Mucosa of rectum (tissue), 2 donors: ENCODE data around the gene SNX3.

Source experiments
- H3K27ac ChIP-seq, 2 donors: one replicate each; pipeline ENCODE4 v1.7.0; 2013; ENCODE audit warnings: inconsistent platforms in 2 of 2, low read depth in 2 of 2, low read length in 2 of 2
- H3K27me3 ChIP-seq, 2 donors: one replicate each; pipeline ENCODE4 v1.7.0; 2013; ENCODE audit warnings: low read length in 2 of 2; ENCODE audit not compliant: control insufficient read depth in 2 of 2, insufficient read depth in 2 of 2
- H3K36me3 ChIP-seq, 2 donors: one replicate each; pipeline ENCODE4 v1.7.0; 2013; ENCODE audit warnings: low read length in 2 of 2; ENCODE audit not compliant: control insufficient read depth in 2 of 2, insufficient read depth in 2 of 2
- H3K4me1 ChIP-seq, 2 donors: one replicate each; pipeline ENCODE4 v1.7.0; 2013; ENCODE audit warnings: low read length in 2 of 2, mild to moderate bottlenecking in 1 of 2; ENCODE audit not compliant: control insufficient read depth in 2 of 2, insufficient read depth in 2 of 2
- H3K4me3 ChIP-seq, 2 donors: one replicate each; pipeline ENCODE4 v1.7.0; 2013; ENCODE audit warnings: low read length in 2 of 2
- H3K9ac ChIP-seq, 2 donors: one replicate each; pipeline ENCODE4 v1.7.0; 2013; ENCODE audit warnings: low read length in 2 of 2, low read depth in 1 of 2, mild to moderate bottlenecking in 1 of 2
- H3K9me3 ChIP-seq, 2 donors: one replicate each; pipeline ENCODE4 v1.7.0; 2013; ENCODE audit warnings: low read length in 2 of 2; ENCODE audit not compliant: control insufficient read depth in 2 of 2
- donor health status: healthy.
- donor health status: Normal muscosa, but diverticular disease.

Gene SNX3

DNA sequence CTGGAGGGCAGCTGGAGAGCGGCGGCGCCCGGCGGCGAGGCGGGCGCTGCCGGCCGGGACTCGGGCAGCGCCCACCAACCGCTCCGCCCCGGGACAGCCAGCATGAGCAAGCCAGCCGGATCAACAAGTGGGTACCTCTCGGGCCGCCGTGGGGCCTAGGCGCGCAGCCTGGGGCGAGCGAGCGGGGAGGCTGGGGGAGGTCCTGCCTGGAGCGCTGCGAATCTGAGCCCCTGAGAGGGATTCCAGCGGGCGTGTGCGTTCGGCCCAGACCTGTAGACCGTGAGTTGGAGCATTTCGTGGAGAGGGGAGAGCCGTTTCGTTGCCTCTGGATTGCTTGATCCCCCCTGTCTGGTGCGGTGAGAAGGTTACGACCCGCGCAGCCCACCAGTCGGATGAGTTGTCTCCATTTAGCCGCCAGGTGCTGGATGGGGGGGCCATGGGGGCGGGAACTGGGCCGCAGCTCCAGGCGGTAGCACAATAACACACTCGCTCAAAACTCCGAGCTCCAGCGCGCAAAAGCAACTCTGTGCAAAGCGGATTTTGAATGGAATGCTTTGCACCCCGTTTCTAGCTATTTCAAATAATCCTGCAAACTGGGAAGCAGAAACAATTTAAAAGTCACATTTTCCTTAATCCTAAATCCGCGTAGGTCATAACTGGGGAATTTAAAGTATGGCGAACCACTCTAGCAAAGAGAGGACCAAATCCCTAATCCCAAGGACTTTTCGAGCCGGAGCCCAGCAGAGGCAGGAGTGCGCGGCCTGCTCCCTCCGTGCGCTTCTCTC, 94.0 kb downstream of the SNX3 start:
- H3K9me3 ChIP-seq, result no peaks in the 10 kb centered on the region
- H3K4me1 ChIP-seq, result peaks cover 13 to 22% of the 10 kb centered on the region in 2 donors
- no peak overlapping the region for H3K4me3 ChIP-seq
- H3K27me3 ChIP-seq, result peaks cover 90 to 97% of the 10 kb centered on the region in 2 donors
- no peak overlapping the region for H3K9ac ChIP-seq
- no peak overlapping the region for H3K27ac ChIP-seq
- H3K36me3 ChIP-seq, result no peaks in the 10 kb centered on the region

DNA sequence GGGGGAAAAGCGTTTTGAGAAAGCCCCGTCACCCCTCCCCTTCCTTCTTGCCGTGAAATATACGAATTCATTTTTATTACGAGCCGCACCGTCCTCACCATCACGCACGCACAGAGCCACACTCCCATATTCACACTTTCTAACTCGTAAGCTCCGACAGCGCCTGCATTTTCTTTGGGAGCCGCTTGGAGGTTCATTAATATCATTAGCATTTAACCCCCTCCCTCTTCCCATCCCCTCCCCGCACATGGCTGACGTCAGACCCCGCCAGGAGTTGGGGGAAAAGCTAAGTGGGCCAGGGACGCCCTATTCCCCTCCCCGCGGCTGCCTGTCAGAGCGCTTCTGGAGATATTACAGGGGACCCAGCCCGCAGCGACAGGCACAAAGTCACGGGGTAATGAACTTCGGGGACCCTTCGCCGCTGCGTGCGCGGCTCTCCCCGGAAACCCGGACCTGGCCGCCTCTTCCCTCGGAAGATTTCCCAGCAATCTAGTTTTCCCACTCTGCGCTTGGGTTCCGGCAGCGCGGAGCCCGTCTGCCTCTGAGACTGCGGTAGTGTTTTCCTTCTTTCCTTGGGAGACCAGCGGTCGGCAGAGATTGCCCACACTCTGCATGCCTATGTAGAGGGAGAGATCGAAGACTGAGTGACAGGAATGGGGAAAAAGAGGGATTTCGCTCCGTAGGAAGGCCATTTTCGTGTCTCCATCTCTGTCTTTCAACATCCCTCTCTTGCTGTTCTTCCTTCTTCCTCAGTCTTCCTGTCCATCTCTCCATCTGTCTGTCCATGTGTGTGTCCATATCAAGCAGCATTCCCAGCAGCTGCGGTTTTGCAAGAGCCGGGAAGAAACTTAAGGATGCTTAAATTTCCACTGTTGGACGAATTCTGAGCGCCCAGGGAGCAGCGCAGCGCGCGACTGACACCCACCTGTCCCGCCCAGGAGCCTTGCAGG, 94.9 kb downstream of the SNX3 start, which contains the start of gene NR2E1:
NR2E1 (plus strand) TSS at position 309 of the 950 bp plus-strand sequence. CDS start 744 bp downstream, outside the sequence.
- Histone ChIP-seq H3K27ac (no peak within 1 kb of the TSS), H3K36me3 (no peaks in the 10 kb centered on the region), H3K9me3 (no peaks in the 10 kb centered on the region), H3K4me1 (peaks cover 13 to 22% of the 10 kb centered on the region in 2 donors), H3K27me3 (peaks cover 91 to 98% of the 10 kb centered on the region in 2 donors), H3K9ac (no peak within 1 kb of the TSS), H3K4me3 (no peak within 1 kb of the TSS)

DNA sequence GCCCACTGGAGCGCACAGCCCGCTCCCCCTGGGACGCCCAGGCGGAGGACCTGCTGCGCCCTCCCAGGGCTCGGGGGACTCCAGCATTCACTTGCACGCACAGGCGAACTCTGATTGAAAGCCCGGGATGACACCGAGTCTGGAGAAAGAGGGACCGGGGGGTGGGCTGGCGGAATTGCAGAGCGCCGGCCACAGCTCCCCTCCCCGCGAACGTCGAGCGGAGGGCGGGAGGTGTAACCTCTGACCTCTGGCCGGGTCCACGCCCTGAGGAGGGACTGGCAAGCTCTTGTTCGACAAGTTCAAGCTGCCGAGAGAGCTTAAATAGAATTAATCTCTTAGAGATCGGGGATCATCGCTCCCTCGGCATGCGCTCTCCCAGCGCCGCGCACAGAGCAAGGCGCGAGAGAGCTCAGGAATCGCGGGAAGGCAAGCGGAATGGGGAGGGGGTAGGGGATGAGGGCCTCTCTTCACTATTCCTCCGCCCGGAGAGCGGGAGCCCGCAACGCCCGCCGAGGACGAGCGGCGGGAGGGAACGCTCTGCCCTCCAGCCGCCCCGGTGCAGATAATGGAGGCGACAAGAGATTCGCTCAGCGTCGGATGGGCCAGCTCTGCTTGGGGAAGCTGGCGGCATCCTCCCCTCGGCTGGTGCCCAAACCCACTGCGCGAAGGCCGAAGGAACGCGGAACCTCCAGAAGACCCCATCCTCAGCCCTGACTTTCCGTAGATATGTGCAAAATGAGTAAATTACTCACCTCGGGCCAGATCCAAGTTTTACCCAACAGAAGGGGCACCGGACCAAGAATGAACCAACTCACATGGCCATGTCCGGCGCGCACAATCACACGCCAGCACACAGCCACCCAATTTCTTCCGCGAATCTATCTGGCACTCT, 95.8 kb downstream of the SNX3 start:
- peaks cover 94 to 98% of the 10 kb centered on the region in 2 donors for H3K27me3 ChIP-seq
- no peak overlapping the region for H3K9ac ChIP-seq
- peaks cover 13 to 22% of the 10 kb centered on the region in 2 donors for H3K4me1 ChIP-seq
- H3K4me3 ChIP-seq, result no peak overlapping the region
- no peak overlapping the region for H3K27ac ChIP-seq
- H3K36me3 ChIP-seq, result no peaks in the 10 kb centered on the region
- H3K9me3 ChIP-seq, result no peaks in the 10 kb centered on the region

DNA sequence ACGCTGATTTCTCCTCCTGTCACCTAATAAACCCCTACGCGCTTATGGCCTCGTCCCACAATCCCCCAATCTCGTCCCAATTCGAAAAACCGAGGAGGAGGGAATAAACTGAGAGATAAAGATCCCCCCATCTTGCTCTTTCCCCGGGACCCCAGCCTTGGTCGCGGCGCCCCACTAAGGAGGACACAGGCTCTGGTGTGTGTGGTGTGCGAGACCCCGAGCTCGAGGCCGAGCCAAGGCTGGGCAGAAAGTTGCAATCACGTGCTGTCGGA, 96.4 kb downstream of the SNX3 start:
- H3K9ac ChIP-seq, result no peak overlapping the region
- H3K4me3 ChIP-seq, result no peak overlapping the region
- no peak overlapping the region for H3K27ac ChIP-seq
- no peaks in the 10 kb centered on the region for H3K36me3 ChIP-seq
- peaks cover 94 to 98% of the 10 kb centered on the region in 2 donors for H3K27me3 ChIP-seq
- H3K4me1 ChIP-seq, result peaks cover 13 to 20% of the 10 kb centered on the region in 2 donors
- no peaks in the 10 kb centered on the region for H3K9me3 ChIP-seq

DNA sequence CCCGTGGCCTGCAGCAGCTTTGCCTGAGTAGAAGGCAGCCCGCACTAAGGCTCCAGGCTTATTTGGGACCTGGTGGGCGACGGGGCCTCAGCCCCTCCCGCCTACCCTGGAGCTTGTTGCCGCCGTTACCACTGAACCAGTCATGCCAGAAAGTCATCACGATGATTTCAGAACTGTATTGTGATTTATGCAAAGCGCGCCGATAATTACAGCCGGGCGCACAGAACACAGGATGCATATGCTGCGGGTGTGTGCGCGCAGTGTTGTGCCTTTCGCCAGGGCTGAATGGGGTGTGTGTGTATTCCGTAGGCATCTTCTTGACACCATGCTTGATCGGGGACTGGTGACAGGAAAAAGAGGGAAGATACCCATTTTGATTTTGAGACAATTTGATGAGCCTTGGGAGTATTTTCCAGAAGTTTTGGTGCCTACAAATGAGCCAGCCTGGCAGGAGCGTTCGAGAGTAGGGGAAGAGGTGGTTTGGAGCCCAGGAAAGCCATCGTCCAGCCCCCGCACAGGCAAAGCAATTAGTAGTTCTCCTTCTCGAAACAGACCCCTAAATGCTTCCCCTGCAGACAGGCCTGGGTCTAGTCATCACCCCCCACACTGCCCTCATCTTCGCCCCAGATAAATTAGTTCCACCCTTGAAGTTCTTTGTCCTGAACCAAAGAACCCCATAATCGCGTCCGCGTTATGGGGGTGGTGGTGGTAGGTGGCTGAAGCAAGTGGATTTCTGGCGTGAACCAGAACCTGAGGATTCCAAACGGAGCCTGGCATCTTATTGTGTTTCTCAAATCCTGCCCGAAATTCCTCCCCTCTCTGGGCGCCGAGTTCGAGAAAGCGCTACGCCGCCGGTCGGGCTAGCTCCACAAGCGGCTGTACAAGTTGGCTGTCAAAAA, 96.9 kb downstream of the SNX3 start:
- no peak overlapping the region for H3K9ac ChIP-seq
- H3K4me1 ChIP-seq, result peaks cover 11 to 15% of the 10 kb centered on the region in 2 donors
- no peaks in the 10 kb centered on the region for H3K36me3 ChIP-seq
- peaks cover 94 to 98% of the 10 kb centered on the region in 2 donors for H3K27me3 ChIP-seq
- no peak overlapping the region for H3K4me3 ChIP-seq
- no peak overlapping the region for H3K27ac ChIP-seq
- H3K9me3 ChIP-seq, result no peaks in the 10 kb centered on the region

DNA sequence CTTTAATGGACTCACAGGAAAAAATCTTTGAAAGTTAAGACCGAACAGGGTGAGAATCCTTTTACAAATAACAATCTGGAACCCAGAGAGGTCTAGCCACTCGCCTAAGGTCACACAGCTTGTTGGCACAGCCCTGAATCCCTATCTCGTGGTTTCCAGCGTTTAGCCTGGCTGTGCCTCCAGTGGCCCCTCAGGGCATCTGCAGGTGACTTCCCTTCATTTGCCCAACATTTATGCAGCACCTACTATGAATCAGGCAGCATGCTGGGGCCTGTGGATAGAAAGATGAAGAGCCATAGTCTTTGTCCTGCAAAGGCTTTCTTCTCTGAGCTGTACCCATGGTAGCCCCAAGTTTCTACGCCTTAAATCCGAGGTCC, 97.6 kb downstream of the SNX3 start:
- no peak overlapping the region for H3K27ac ChIP-seq
- peaks cover 91 to 98% of the 10 kb centered on the region in 2 donors for H3K27me3 ChIP-seq
- H3K4me1 ChIP-seq, result peaks cover 7 to 9% of the 10 kb centered on the region in 2 donors
- H3K9ac ChIP-seq, result no peak overlapping the region
- H3K36me3 ChIP-seq, result no peaks in the 10 kb centered on the region
- no peak overlapping the region for H3K4me3 ChIP-seq
- H3K9me3 ChIP-seq, result no peaks in the 10 kb centered on the region

DNA sequence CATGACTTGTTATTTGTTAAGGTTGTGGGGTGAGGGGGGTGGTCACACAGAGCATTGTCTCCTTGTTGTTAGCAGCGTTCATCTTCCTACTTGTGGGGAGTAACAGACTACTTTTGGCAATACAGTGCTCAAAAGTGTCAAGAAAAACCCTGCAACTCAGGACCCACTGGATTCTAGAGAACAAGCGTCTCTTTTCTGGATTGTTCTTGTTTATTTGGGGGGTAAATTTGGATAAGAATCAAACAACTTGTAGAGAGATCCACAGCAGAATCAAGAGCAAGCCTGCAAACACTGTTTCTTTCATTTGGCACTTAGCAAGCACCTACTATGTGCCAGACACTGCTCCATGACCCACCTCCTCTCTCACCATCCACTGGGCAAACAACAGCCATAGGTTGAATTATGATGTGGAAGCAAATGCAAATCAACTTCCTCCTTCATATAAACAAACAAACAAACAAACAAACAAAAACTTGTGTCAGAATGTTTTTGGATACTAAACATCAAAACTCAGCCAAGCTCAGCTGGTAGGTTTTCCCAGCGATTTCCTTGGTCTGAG, 99.0 kb downstream of the SNX3 start:
- H3K27ac ChIP-seq, result no peak overlapping the region
- peaks cover 90 to 98% of the 10 kb centered on the region in 2 donors for H3K27me3 ChIP-seq
- no peaks in the 10 kb centered on the region for H3K36me3 ChIP-seq

More for the DNA sequence above, 99.0 kb downstream of the SNX3 start:
- no peak overlapping the region for H3K9ac ChIP-seq
- H3K4me3 ChIP-seq, result no peak overlapping the region
- peaks cover 13 to 14% of the 10 kb centered on the region in 2 donors for H3K4me1 ChIP-seq
- no peaks in the 10 kb centered on the region for H3K9me3 ChIP-seq
